Esophagus muscularis mucosa (tissue), 4 donors: ENCODE measurements around the gene CFAP92. TPM values are rescaled to one million over a fixed set of nuclear protein-coding genes. Genes with fewer than 3 reads are reported as not detected.

ENCODE experiments used
- DNase-seq: peaks from one replicate; pipeline ENCODE4 v3.0.0-alpha.2; 2017; ENCODE audit errors: extremely low spot score
- H3K27ac ChIP-seq, 4 donors: fragments of 200-600 bp; sonication (generic); replicated peaks in 1 of 4; 1 replicate in 3 of 4; 2 replicates in 1 of 4; pipeline ENCODE4 v1.5.1; 2016 to 2019; ENCODE audit warnings: mild to moderate bottlenecking in 1 of 4
- H3K27me3 ChIP-seq, 4 donors: fragments of 200-600 bp; sonication (generic); one replicate each; pipeline versions ENCODE4 v1.5.1 to v1.6.0; 2016 to 2019
- H3K36me3 ChIP-seq, 4 donors: fragments of 200-600 bp; sonication (generic); one replicate each; pipeline ENCODE4 v1.5.1; 2016 to 2019
- H3K4me1 ChIP-seq, 4 donors: fragments of 200-600 bp; sonication (generic); one replicate each; pipeline ENCODE4 v1.5.1; 2016 to 2019
- H3K4me3 ChIP-seq, 4 donors: fragments of 200-600 bp; sonication (generic); 1 replicate in 2 of 4; 2 replicates in 2 of 4; pipeline ENCODE4 v1.5.1; 2016 to 2019; ENCODE audit warnings: mild to moderate bottlenecking in 4 of 4, moderate library complexity in 1 of 4
- H3K9me3 ChIP-seq, 4 donors: fragments of 200-600 bp; sonication (generic); 1 replicate in 3 of 4; 2 replicates in 1 of 4; pipeline ENCODE4 v1.5.1; 2016 to 2019
- CTCF ChIP-seq, 3 experiments: fragments of 200-600 bp in 2 of 3; fragments of 450-650 bp in 1 of 3; sonication (generic) in 2 of 3; IDR thresholded peaks; one replicate each; pipeline ENCODE4 v1.5.1; 2017 to 2019; ENCODE audit warnings: antibody characterized with exemption in 3 of 3, mild to moderate bottlenecking in 2 of 3, moderate library complexity in 1 of 3
- EP300 ChIP-seq: sonication (generic); formaldehyde crosslinking; IDR thresholded peaks from one replicate; pipeline ENCODE4 v1.6.1; 2017; ENCODE audit warnings: antibody characterized with exemption
- POLR2A ChIP-seq: fragments of 450-650 bp; IDR thresholded peaks from one replicate; pipeline ENCODE4 v1.6.1; 2017; ENCODE audit warnings: antibody characterized with exemption, moderate library complexity, mild to moderate bottlenecking, low read depth
- POLR2AphosphoS5 ChIP-seq, 2 donors: sonication (generic); formaldehyde crosslinking; IDR thresholded peaks; one replicate each; pipeline ENCODE4 v1.6.1; 2017; ENCODE audit warnings: antibody characterized with exemption in 2 of 2
- WGBS: methylation state at CpG from one replicate; pipeline ENCODE4 v1.1.5; 2018; 5-methylcytosine and 5-hydroxymethylcytosine counted together
- intact Hi-C: fragments of 100-400 bp; cut with DNase I; formaldehyde crosslinking; loops from one replicate; pipeline ENCODE4 v1.15.1; 2023
- total RNA-seq, 4 donors: library from RNA; depleted of rRNA; stranded (reverse); fragments of >200 nt; gene quantifications; one replicate each; pipeline versions ENCODE4 v1.1.0 to v1.2.1, GENCODE V29; 2016

The CFAP92 gene
- total RNA-seq, 4 donors from 2014 or later = 0.19 to 1.2 (median 0.47) TPM

GRCh38 chr3:129031476-129032215, 37.8 kb upstream of the CFAP92 start:
- H3K4me1 ChIP-seq = peaks cover 7 to 12% (median 11%) of the 10 kb centered on the region in 4 donors
- H3K4me3 ChIP-seq = no peak overlapping the region
- H3K27me3 ChIP-seq = no peaks in the 10 kb centered on the region
- no peak for TF ChIP-seq POLR2A
- no peak for TF ChIP-seq POLR2AphosphoS5 (IDR thresholded peaks at IDR 0.05)
- no peak for TF ChIP-seq CTCF (IDR thresholded peaks at IDR 0.05)
- TF ChIP-seq EP300 = no peak
- peaks cover 0 to 20% (median under 1%) of the 10 kb centered on the region in 4 donors for H3K36me3 ChIP-seq
- DNase-seq = no peak
- WGBS = 84% methylated on average over 7 of the region's 10 CpGs
- intact Hi-C loops = no loop called here
- H3K9me3 ChIP-seq = no peaks in the 10 kb centered on the region
- H3K27ac ChIP-seq = no peak overlapping the region

- Histone ChIP-seq H3K36me3 (peaks cover 0 to 20% (median 0%) of the 10 kb centered on the region in 4 donors), H3K27ac (no peak overlapping the region), H3K4me1 (peaks cover 17 to 22% (median 21%) of the 10 kb centered on the region in 4 donors), H3K4me3 (no peak overlapping the region), H3K9me3 (no peaks in the 10 kb centered on the region), H3K27me3 (no peaks in the 10 kb centered on the region)
- intact Hi-C loops = no loop called here
- TF ChIP-seq POLR2A = no peak
- no peak for TF ChIP-seq CTCF (IDR thresholded peaks at IDR 0.05)
- no peak for TF ChIP-seq POLR2AphosphoS5 (IDR thresholded peaks at IDR 0.05)
- TF ChIP-seq EP300 = no peak
- WGBS = no CpG with 5 or more reads among the region's 4 CpGs
- no peak for DNase-seq
Measured at GRCh38 chr3:129030611-129031010, 36.7 kb upstream of the CFAP92 start.

- DNase-seq = no peak
- no peak overlapping the region for H3K4me3 ChIP-seq
- H3K36me3 ChIP-seq = peaks cover 0 to 20% (median 0%) of the 10 kb centered on the region in 4 donors
- intact Hi-C loops = loop anchor here (2.0 kb wide), 1 partner anchor 16 kb away; no protein-coding TSS in a partner anchor
- no peaks in the 10 kb centered on the region for H3K27me3 ChIP-seq
- H3K27ac ChIP-seq = no peak overlapping the region
- no peaks in the 10 kb centered on the region for H3K9me3 ChIP-seq
- H3K4me1 ChIP-seq = peaks cover 23 to 39% (median 31%) of the 10 kb centered on the region in 4 donors
- 86% methylated on average over 10 of the region's 13 CpGs for WGBS
- no peak for TF ChIP-seq EP300
- no peak for TF ChIP-seq POLR2AphosphoS5 (IDR thresholded peaks at IDR 0.05)
- no peak for TF ChIP-seq POLR2A
- no peak for TF ChIP-seq CTCF (IDR thresholded peaks at IDR 0.05)
Measured at GRCh38 chr3:129028866-129029265, 35.0 kb upstream of the CFAP92 start.

- no peaks in the 10 kb centered on the region for H3K9me3 ChIP-seq
- WGBS = 86% methylated on average over 10 of the region's 15 CpGs
- DNase-seq = no peak
- H3K4me3 ChIP-seq = peak overlapping the region; percentile 55 to 64 (median 59)
- peaks cover 0 to 13% (median 0%) of the 10 kb centered on the region in 4 donors for H3K36me3 ChIP-seq
- no peaks in the 10 kb centered on the region for H3K27me3 ChIP-seq
- H3K4me1 ChIP-seq = peaks cover 23 to 52% (median 39%) of the 10 kb centered on the region in 4 donors
- TF ChIP-seq POLR2A (no peak), EP300 (no peak), CTCF (IDR thresholded peaks at IDR 0.05) (no peak), POLR2AphosphoS5 (IDR thresholded peaks at IDR 0.05) (no peak)
- intact Hi-C loops = no loop called here
- H3K27ac ChIP-seq = peak overlapping the region; percentile 38 to 76 (median 63)
Measured at GRCh38 chr3:129027544-129027880, 33.6 kb upstream of the CFAP92 start.
